Mammary epithelial cell (primary cell): ENCODE measurements around the gene C20orf141.

Experiments used
- CTCF ChIP-seq, 2 donors: IDR thresholded peaks in 1 of 2; conservative IDR thresholded peaks in 1 of 2; 2 replicates each; pipeline ENCODE4 v1.5.1; 2011 to 2012; ENCODE audit warnings: inconsistent platforms in 2 of 2, low read length in 2 of 2, mild to moderate bottlenecking in 2 of 2, control low read depth in 1 of 2, low read depth in 1 of 2; ENCODE audit not compliant: insufficient read depth in 1 of 2; ENCODE audit errors: extremely low read depth in 1 of 2
- EZH2 ChIP-seq: IDR thresholded peaks from 2 replicates; pipeline ENCODE4 v1.6.1; 2012; ENCODE audit warnings: low read length, inconsistent platforms, borderline replicate concordance

GRCh38 chr20:2837221-2837960 is 22.6 kb downstream of the C20orf141 start:
- TF ChIP-seq CTCF (conservative IDR thresholded peaks at IDR 0.05 in 1 of 2, IDR thresholded peaks at IDR 0.05 in 1 of 2; ENCODE audit: extremely low read depth in 1 of 2, insufficient read depth in 1 of 2, low read depth in 1 of 2, low read length in 2 of 2): no peak
- TF ChIP-seq EZH2: no peak
